D721Med (cell line): Measurements from ENCODE around the gene FBXO31.

Source experiments
- DNase-seq: peaks from one replicate; pipeline ENCODE4 v3.0.0; 2011; ENCODE audit warnings: low spot score; ENCODE audit not compliant: insufficient read length
- FAIRE-seq: peaks from 2 replicates; lab custom pipeline; 2011; peaks lifted over from hg19 to GRCh38; lab: Jason Lieb, UNC
- TF ChIP-seq, protein P1 (sequence below): IDR thresholded peaks from 2 replicates; pipeline ENCODE4 v1.5.1; 2012; ENCODE audit warnings: mild to moderate bottlenecking, control low read depth; ENCODE audit not compliant: insufficient read depth; ENCODE audit errors: missing control alignments

FBXO31 gene

DNA sequence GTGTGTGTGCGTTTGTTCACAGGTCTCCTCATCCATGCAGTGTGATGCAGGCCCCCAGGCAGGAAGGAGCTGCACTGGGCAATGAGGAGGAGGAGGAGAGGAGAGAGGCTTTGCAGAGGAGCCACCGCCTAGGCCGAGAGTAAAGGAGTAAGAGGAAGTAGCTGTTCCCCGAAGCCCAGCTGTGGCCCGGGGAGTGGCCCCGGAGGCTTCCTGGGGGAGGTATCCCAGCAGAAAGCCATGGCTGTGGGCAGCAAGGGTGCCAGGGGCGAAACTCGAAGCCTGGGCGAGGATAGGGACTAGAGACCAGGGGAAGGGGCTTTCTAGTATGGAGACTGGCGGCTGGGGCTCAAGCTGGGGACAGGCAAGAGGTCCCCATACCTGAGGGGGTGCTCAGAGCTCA, 78.6 kb downstream of the FBXO31 start:
- no peak for FAIRE-seq

DNA sequence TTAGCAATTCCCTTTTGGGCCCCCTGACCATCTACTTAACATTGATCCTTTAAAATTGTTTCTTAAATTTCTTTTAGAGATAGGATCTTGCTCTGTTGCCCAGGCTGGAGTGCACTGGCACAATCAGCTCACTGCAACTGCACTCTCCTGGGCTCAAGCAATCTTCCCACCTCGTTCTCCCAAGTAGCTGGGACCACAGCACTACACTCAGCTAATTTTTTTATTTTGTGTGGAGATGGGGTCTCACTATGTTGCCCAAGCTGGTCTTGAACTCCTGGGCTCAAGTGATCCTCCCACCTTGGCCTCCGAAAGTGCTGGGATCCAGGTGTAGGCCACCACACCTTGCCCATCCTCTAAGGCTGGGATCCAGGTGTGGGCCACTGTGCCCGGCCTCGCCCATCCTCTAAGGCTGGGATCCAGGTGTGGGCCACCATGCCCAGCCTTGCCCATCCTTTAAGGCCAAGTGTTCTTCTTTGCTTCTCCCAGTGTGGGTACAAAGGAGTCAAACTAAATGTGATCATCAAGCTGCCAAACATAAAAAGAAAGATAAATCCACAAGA, 79.5 kb downstream of the FBXO31 start:
- no peak for FAIRE-seq
- TF ChIP-seq, protein P1, sequence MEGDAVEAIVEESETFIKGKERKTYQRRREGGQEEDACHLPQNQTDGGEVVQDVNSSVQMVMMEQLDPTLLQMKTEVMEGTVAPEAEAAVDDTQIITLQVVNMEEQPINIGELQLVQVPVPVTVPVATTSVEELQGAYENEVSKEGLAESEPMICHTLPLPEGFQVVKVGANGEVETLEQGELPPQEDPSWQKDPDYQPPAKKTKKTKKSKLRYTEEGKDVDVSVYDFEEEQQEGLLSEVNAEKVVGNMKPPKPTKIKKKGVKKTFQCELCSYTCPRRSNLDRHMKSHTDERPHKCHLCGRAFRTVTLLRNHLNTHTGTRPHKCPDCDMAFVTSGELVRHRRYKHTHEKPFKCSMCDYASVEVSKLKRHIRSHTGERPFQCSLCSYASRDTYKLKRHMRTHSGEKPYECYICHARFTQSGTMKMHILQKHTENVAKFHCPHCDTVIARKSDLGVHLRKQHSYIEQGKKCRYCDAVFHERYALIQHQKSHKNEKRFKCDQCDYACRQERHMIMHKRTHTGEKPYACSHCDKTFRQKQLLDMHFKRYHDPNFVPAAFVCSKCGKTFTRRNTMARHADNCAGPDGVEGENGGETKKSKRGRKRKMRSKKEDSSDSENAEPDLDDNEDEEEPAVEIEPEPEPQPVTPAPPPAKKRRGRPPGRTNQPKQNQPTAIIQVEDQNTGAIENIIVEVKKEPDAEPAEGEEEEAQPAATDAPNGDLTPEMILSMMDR, result no peak
- DNase-seq, result no peak

More for the DNA sequence above, 78.6 kb downstream of the FBXO31 start:
- DNase-seq, result no peak
- TF ChIP-seq, protein P1, result no peak

DNA sequence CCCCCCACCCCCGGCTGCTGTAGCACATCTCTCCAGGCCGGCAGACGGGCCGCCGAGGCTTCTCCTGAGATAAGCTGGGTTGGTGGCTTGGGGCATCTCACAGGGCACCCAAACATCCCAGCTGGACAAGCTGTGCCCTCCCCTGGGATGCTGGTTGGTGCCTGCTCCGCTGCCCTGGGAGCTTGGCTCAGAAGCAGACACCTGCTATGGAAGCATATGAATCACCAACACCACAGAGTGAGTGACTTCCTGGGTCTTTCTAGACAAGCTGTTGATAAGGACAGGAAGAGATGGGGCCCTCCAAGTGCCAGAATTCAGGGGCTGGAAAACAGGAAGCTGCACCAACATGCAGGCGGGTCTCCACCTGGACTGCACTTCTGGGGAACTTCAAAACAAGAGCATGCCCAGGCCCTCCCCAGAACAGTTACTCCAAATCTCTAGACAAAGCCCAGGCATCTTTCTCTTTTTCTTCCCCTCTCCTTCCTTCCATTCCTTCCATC, 80.1 kb downstream of the FBXO31 start:
- no peak for FAIRE-seq
- DNase-seq, result no peak
- TF ChIP-seq, protein P1, result no peak

DNA sequence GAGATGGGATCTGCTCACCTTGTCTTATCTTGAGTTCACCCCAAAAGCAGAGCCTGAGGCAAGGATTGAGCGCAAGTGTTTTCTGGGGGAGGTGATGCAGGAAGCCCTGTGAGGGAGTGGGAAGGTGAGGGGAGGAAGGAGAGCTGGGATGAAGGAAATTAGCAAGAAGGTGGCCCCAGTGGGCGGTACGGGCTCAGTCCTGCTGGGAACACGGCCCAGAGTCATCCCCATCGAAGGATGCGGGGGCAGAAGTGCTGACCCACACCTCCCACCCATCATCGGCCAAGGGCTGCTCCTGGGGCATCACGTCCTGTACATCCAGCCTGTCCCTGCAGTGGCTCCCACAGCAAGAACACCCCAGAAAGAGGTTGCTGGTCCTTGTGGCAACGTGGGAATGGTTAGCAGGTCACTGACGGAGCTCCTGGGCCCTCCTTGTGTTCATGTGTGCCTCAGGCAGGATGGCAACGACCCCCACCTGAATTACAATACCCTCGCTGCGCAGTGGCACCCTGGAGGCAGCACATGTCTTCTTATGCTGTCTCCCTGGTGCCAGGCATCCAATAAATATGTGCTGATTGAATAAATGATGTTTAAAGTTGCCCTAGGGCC, 84.6 kb downstream of the FBXO31 start:
- TF ChIP-seq, protein P1, result no peak
- no peak for FAIRE-seq
- no peak for DNase-seq

DNA sequence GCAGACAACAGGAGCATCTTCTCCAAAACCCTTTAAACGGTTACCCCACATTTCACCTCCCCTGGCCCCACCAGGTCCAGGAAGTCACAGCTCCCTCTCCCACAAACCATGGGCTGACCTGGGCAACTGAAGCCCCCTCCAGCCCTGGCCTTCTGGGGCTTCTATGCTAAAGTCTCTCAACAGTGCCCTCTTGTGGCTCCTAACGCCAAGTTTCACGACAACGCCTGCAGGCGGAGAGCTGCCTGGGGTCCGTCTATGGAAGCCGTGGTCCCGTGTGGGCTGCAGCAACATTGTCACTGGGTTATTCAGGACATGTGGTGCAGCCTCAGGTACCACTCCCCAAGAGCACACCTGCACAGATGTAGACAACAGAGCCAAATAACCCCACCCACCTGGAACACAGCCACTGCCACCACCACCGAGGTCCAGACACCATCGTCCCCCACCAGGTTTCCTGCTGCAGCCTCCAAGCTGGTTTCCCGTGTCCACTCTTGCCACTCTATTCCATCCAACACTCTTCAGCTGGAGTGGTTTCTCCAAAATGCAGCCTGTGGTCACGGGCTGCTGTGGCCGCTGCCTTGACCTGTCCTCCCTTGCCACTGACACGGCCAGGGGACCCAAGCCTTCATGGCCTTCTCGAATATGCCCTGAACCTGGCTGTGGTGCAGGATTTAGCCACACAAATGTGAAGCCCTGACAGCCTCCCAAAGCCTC, 85.5 kb downstream of the FBXO31 start:
- DNase-seq, result no peak
- no peak for FAIRE-seq
- TF ChIP-seq, protein P1, result peak; percentile 60

DNA sequence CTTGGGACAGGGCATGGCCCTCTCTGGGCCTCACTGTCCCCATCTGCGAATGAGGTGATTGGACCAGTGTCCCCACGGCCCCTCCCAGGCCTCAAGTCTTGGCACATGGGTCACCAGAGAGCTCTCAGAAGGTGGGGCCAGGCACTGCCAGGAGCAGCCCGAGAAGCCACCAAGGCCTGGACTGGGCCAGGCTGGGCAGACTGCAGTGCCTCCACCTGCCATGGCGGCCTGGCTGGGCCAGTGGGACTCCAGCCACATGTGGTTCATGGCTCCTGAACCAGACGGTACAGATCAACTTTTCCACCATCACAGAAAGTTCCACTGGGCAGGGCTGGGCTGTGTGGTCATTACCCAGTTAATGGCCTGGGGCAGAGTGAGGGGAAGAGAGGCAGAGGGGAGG, 86.2 kb downstream of the FBXO31 start:
- no peak for DNase-seq
- TF ChIP-seq, protein P1, result no peak
- no peak for FAIRE-seq
